HAP-1 (cell line): ENCODE data around the gene BICD2.

Experiments
- DNase-seq, 2 experiments: peaks; one replicate each; pipeline ENCODE4 v3.0.0-alpha.2; 2016 to 2020; ENCODE audit warnings: low spot score in 2 of 2
- H3K27me3 ChIP-seq: fragments of 250-450 bp; sonication (Bioruptor Pico); 2 replicates; pipeline ENCODE4 v1.5.1; 2020; ENCODE audit warnings: low read depth, mild to moderate bottlenecking, moderate library complexity
- H3K36me3 ChIP-seq: fragments of 250-450 bp; sonication (Bioruptor Pico); replicated peaks from 2 replicates; pipeline ENCODE4 v1.5.1; 2020; ENCODE audit warnings: mild to moderate bottlenecking
- H3K4me1 ChIP-seq: fragments of 250-450 bp; sonication (Bioruptor Pico); 2 replicates; pipeline ENCODE4 v1.5.1; 2020; ENCODE audit warnings: mild to moderate bottlenecking
- H3K4me3 ChIP-seq: fragments of 250-450 bp; sonication (Bioruptor Pico); 2 replicates; pipeline ENCODE4 v1.5.1; 2020; ENCODE audit warnings: mild to moderate bottlenecking, moderate library complexity
- H3K9me3 ChIP-seq: fragments of 250-450 bp; sonication (Bioruptor Pico); 2 replicates; pipeline ENCODE4 v1.5.1; 2020; ENCODE audit warnings: mild to moderate bottlenecking, moderate library complexity
- in situ Hi-C: fragments of 300-500 bp; cut with MboI; formaldehyde crosslinking; loops from 3 replicates; pipeline ENCODE4 v1.14.3; 2020; ENCODE audit warnings: low sequenced_read_pairs, inconsistent platforms, mixed read lengths

The BICD2 gene

GRCh38 chr9:92736563-92737215 is 27.9 kb downstream of the BICD2 start:
- Histone ChIP-seq H3K4me1 (peaks cover 5% of the 10 kb centered on the region), H3K36me3 (no peaks in the 10 kb centered on the region), H3K9me3 (no peaks in the 10 kb centered on the region), H3K27me3 (no peaks in the 10 kb centered on the region), H3K4me3 (no peak overlapping the region)
- DNase-seq = no peak
- in situ Hi-C loops = no loop called here

- H3K27me3 ChIP-seq = no peaks in the 10 kb centered on the region
- H3K4me3 ChIP-seq = no peak overlapping the region
- no peaks in the 10 kb centered on the region for H3K9me3 ChIP-seq
- H3K4me1 ChIP-seq = peaks cover 4% of the 10 kb centered on the region
- peak in 1 of 2 experiments; percentile 2 for DNase-seq
- in situ Hi-C loops = no loop called here
- no peaks in the 10 kb centered on the region for H3K36me3 ChIP-seq
Measured at GRCh38 chr9:92735636-92736562, 28.7 kb downstream of the BICD2 start.

GRCh38 chr9:92734931-92735635 is 29.6 kb downstream of the BICD2 start:
- in situ Hi-C loops = no loop called here
- Histone ChIP-seq H3K36me3 (no peaks in the 10 kb centered on the region), H3K4me3 (no peak overlapping the region), H3K27me3 (no peaks in the 10 kb centered on the region), H3K4me1 (no peaks in the 10 kb centered on the region), H3K9me3 (no peaks in the 10 kb centered on the region)
- no peak for DNase-seq

GRCh38 chr9:92730897-92731296 is 33.7 kb downstream of the BICD2 start:
- H3K4me1 ChIP-seq = no peaks in the 10 kb centered on the region
- peaks cover 9% of the 10 kb centered on the region; the same call in 1 of the 2 replicates for H3K36me3 ChIP-seq
- in situ Hi-C loops = no loop called here
- H3K27me3 ChIP-seq = no peaks in the 10 kb centered on the region
- H3K9me3 ChIP-seq = no peaks in the 10 kb centered on the region
- H3K4me3 ChIP-seq = no peak overlapping the region
- DNase-seq = peak in 1 of 2 experiments; percentile 3

- H3K27me3 ChIP-seq = no peaks in the 10 kb centered on the region
- in situ Hi-C loops = no loop called here
- DNase-seq = peak in 1 of 2 experiments; percentile 7
- no peaks in the 10 kb centered on the region for H3K9me3 ChIP-seq
- H3K4me3 ChIP-seq = no peak overlapping the region
- no peaks in the 10 kb centered on the region for H3K4me1 ChIP-seq
- peaks cover 12% of the 10 kb centered on the region for H3K36me3 ChIP-seq
Measured at GRCh38 chr9:92729735-92730155, 34.9 kb downstream of the BICD2 start.

GRCh38 chr9:92728831-92729734 is 35.5 kb downstream of the BICD2 start:
- in situ Hi-C loops = no loop called here
- DNase-seq = peak in 1 of 2 experiments; percentile 4
- Histone ChIP-seq H3K4me3 (no peak overlapping the region), H3K4me1 (no peaks in the 10 kb centered on the region), H3K36me3 (peaks cover 12% of the 10 kb centered on the region), H3K27me3 (no peaks in the 10 kb centered on the region), H3K9me3 (no peaks in the 10 kb centered on the region)

GRCh38 chr9:92727716-92728700 is 36.6 kb downstream of the BICD2 start:
- in situ Hi-C loops = no loop called here
- H3K27me3 ChIP-seq = no peaks in the 10 kb centered on the region
- DNase-seq = peak in 1 of 2 experiments; percentile 4
- no peaks in the 10 kb centered on the region for H3K9me3 ChIP-seq
- no peaks in the 10 kb centered on the region for H3K4me1 ChIP-seq
- peaks cover 12% of the 10 kb centered on the region for H3K36me3 ChIP-seq
- no peak overlapping the region for H3K4me3 ChIP-seq

GRCh38 chr9:92726971-92727715 is 37.5 kb downstream of the BICD2 start:
- H3K27me3 ChIP-seq = no peaks in the 10 kb centered on the region
- in situ Hi-C loops = no loop called here
- DNase-seq = peak in 1 of 2 experiments; percentile 5
- no peak overlapping the region for H3K4me3 ChIP-seq
- H3K36me3 ChIP-seq = peaks cover 15% of the 10 kb centered on the region
- H3K9me3 ChIP-seq = no peaks in the 10 kb centered on the region
- H3K4me1 ChIP-seq = no peaks in the 10 kb centered on the region

- peaks cover 23% of the 10 kb centered on the region for H3K36me3 ChIP-seq
- in situ Hi-C loops = no loop called here
- no peaks in the 10 kb centered on the region for H3K4me1 ChIP-seq
- DNase-seq = peak in 1 of 2 experiments; percentile 5
- H3K9me3 ChIP-seq = no peaks in the 10 kb centered on the region
- H3K4me3 ChIP-seq = no peak overlapping the region
- H3K27me3 ChIP-seq = no peaks in the 10 kb centered on the region
Measured at GRCh38 chr9:92726348-92726747, 38.3 kb downstream of the BICD2 start.

- Histone ChIP-seq H3K9me3 (no peaks in the 10 kb centered on the region), H3K4me3 (no peak overlapping the region), H3K4me1 (no peaks in the 10 kb centered on the region), H3K27me3 (no peaks in the 10 kb centered on the region), H3K36me3 (peaks cover 25% of the 10 kb centered on the region)
- in situ Hi-C loops = no loop called here
- peak in 1 of 2 experiments; percentile 2 for DNase-seq
Measured at GRCh38 chr9:92725766-92726165, 38.9 kb downstream of the BICD2 start.

- no peak for DNase-seq
- in situ Hi-C loops = no loop called here
- Histone ChIP-seq H3K27me3 (no peaks in the 10 kb centered on the region), H3K4me3 (no peak overlapping the region), H3K4me1 (no peaks in the 10 kb centered on the region), H3K9me3 (no peaks in the 10 kb centered on the region), H3K36me3 (peaks cover 31% of the 10 kb centered on the region)
Measured at GRCh38 chr9:92725266-92725545, 39.4 kb downstream of the BICD2 start.
